ENCODE measurements around the gene BDKRB2. TPM values are rescaled to one million over a fixed set of nuclear protein-coding genes. Genes with fewer than 3 reads are reported as not detected.

BDKRB2 gene
- total and polyA plus RNA-seq, 2 of the 13 experiments (the other 11 are each of a cell fraction or from before 2014, with no cell fraction given): 0.03 TPM; not detected in 1

- no peaks in the 10 kb centered on the region for H4K20me1 ChIP-seq (ENCODE audit: insufficient read depth, low read length)
- H3K27ac ChIP-seq (ENCODE audit: extremely low read length, insufficient read depth, low read length): no peak overlapping the region
- TF ChIP-seq ZNF546 (CRISPR knock-in tag; conservative IDR thresholded peaks at IDR 0.05) (no peak), NCOA5 (CRISPR knock-in tag; IDR thresholded peaks at IDR 0.05) (no peak), FOSL2 (CRISPR knock-in tag; IDR thresholded peaks at IDR 0.05) (no peak), RCOR2 (CRISPR knock-in tag; IDR thresholded peaks at IDR 0.05) (no peak), GTF3A (CRISPR knock-in tag; conservative IDR thresholded peaks at IDR 0.05) (no peak), ZNF549 (CRISPR knock-in tag; IDR thresholded peaks at IDR 0.05) (no peak), ZNF800 (CRISPR knock-in tag; IDR thresholded peaks at IDR 0.05) (no peak), TAF1 (CRISPR knock-in tag; IDR thresholded peaks at IDR 0.05) (no peak), RBM39 (IDR thresholded peaks at IDR 0.05; ENCODE audit: low read depth, low read length, poor library complexity, severe bottlenecking) (no peak), SCMH1 (CRISPR knock-in tag; IDR thresholded peaks at IDR 0.05; ENCODE audit: borderline replicate concordance) (no peak), MXD1 (CRISPR knock-in tag; IDR thresholded peaks at IDR 0.05) (no peak)
- TF ChIP-seq, protein P1, sequence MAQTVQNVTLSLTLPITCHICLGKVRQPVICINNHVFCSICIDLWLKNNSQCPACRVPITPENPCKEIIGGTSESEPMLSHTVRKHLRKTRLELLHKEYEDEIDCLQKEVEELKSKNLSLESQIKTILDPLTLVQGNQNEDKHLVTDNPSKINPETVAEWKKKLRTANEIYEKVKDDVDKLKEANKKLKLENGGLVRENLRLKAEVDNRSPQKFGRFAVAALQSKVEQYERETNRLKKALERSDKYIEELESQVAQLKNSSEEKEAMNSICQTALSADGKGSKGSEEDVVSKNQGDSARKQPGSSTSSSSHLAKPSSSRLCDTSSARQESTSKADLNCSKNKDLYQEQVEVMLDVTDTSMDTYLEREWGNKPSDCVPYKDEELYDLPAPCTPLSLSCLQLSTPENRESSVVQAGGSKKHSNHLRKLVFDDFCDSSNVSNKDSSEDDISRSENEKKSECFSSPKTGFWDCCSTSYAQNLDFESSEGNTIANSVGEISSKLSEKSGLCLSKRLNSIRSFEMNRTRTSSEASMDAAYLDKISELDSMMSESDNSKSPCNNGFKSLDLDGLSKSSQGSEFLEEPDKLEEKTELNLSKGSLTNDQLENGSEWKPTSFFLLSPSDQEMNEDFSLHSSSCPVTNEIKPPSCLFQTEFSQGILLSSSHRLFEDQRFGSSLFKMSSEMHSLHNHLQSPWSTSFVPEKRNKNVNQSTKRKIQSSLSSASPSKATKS (CRISPR knock-in tag; IDR thresholded peaks at IDR 0.05): no peak
- CTCF ChIA-PET (ENCODE audit: low intra/inter-chr PET ratio, low total read pairs): no interaction called here
- H3K9ac ChIP-seq (ENCODE audit: insufficient read depth, low read depth, low read length): no peak overlapping the region
- no TSS peak for BruUV-seq (replicated peaks)
- no peak for ATAC-seq
- no peak for DNase-seq (ENCODE audit: low spot score)
- no peak overlapping the region for H3K4me3 ChIP-seq (replicated peaks in 1 of 3; ENCODE audit: insufficient read depth in 1 of 3, low read depth in 2 of 3, low read length in 3 of 3)
- H3K4me1 ChIP-seq (ENCODE audit: insufficient read depth, low read length): peaks cover 4% of the 10 kb centered on the region
- 93% methylated on average over 6 of the region's 8 CpGs for WGBS (ENCODE audit: low lambda C conversion rate)
- no peaks in the 10 kb centered on the region for H3K79me2 ChIP-seq (ENCODE audit: insufficient read depth, low read length)
- intact Hi-C loops (cut with micrococcal nuclease; ENCODE audit: unreplicated experiment): no loop called here
- H3K4me2 ChIP-seq (ENCODE audit: low read depth, low read length): no peak overlapping the region
- no peaks in the 10 kb centered on the region for H3K27me3 ChIP-seq (ENCODE audit: control insufficient read depth in 1 of 2, insufficient read depth in 2 of 2, low read length in 2 of 2)
- in situ Hi-C loops (cut with HindIII; ENCODE audit: extremely low pct_ligation_motif_present, low pct_unique_long_range_greater_than_20kb): loop anchor here (5.0 kb wide), 1 partner anchor 182 kb away; no protein-coding TSS in a partner anchor
- H3K36me3 ChIP-seq (replicated peaks in 1 of 2; ENCODE audit: control insufficient read depth in 1 of 2, insufficient read depth in 2 of 2, low read length in 2 of 2): no peaks in the 10 kb centered on the region
- peaks cover 4% of the 10 kb centered on the region; the same call in 1 of the 2 replicates for H3K9me3 ChIP-seq (ENCODE audit: low read length)
- no peak for FAIRE-seq
- H2AFZ ChIP-seq (ENCODE audit: low read length): no peak overlapping the region
- POLR2A ChIA-PET: no interaction called here
These were observed 74.9 kb downstream of the BDKRB2 start for GRCh38 chr14:96279564-96279963.
